GM12801 (cell line): ENCODE results near the gene CTSK.

Source experiments
- TF ChIP-seq, protein P1 (sequence below): IDR thresholded peaks from one replicate; pipeline ENCODE4 v1.5.1; 2011; ENCODE audit warnings: control low read depth; ENCODE audit not compliant: insufficient read length; ENCODE audit errors: extremely low read depth

Gene CTSK

DNA sequence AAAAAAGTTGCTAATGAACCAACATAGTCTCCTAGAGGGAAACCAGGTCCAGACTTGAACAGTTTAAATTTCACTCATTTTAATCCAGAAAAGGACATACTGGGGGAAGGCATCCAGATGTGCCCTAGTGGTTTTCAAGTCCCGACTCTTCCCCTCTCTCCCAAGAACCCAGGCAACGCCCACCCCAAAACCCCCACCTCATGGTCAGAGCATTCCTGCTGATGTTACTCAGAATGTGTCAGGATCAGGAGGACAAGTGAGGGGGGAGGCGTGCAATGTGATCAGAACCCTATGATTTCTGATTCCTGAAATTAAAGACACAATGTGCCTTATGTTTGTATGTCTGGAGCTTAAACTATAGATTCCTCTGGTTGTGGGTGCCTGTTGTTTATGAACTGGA is 1.6 kb upstream of the CTSK start:
- TF ChIP-seq, protein P1, sequence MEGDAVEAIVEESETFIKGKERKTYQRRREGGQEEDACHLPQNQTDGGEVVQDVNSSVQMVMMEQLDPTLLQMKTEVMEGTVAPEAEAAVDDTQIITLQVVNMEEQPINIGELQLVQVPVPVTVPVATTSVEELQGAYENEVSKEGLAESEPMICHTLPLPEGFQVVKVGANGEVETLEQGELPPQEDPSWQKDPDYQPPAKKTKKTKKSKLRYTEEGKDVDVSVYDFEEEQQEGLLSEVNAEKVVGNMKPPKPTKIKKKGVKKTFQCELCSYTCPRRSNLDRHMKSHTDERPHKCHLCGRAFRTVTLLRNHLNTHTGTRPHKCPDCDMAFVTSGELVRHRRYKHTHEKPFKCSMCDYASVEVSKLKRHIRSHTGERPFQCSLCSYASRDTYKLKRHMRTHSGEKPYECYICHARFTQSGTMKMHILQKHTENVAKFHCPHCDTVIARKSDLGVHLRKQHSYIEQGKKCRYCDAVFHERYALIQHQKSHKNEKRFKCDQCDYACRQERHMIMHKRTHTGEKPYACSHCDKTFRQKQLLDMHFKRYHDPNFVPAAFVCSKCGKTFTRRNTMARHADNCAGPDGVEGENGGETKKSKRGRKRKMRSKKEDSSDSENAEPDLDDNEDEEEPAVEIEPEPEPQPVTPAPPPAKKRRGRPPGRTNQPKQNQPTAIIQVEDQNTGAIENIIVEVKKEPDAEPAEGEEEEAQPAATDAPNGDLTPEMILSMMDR = no peak

DNA sequence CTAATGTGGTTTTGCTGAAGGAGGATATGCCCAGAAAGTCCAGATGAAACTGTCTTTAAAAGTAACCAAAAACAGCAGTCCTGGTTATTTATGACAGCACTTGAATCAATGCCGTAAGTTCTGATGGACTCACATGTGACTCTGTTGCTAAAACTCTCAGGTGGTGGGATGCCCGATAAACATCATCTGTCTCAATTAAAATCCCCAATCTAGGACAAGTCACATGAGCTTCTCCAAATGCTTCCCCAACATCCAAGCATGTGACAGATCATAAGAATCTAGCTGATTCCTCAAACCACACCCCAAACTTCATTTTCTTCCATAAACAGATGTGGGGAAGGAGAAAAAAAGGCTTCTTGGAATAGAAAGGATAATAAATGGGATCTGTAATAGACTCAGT is 786 bp upstream of the CTSK start:
- TF ChIP-seq, protein P1 = no peak

DNA sequence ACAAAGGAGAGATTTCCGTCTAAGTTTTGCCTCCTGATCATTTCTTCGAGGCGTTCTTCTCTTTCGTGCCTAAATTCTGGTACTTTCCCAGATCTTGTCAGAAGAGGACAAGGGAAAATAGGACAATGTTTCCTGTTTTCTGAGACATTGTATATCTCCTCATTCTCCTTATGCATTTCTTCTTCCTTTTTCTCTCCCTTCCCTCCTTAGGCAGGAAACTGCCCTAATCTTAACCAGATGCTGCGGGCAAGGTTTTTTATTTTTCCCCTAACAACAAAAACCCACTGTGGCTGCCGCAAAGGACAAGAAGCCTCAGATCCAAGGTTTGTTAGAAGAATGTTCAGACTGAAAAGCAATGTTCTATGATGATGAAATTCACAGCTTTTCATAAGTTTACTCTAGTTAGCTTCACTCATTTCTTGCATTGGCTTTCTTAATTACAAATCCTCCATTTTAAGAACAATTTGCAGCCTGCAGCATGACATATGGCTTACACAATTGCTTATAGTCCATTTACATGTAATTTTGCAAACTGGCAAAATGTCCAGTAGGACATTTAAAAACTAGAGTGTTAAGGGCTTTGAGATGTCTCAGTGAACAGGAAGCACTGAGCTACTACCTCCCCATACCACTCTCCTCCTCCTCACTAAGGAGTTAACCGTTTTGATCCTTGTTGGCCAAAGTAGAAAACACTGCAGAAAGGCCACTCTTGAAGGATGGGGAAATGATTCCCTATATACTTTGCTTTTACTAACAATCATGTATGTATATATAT is 624 bp downstream of the CTSK start:
- TF ChIP-seq, protein P1 = no peak

DNA sequence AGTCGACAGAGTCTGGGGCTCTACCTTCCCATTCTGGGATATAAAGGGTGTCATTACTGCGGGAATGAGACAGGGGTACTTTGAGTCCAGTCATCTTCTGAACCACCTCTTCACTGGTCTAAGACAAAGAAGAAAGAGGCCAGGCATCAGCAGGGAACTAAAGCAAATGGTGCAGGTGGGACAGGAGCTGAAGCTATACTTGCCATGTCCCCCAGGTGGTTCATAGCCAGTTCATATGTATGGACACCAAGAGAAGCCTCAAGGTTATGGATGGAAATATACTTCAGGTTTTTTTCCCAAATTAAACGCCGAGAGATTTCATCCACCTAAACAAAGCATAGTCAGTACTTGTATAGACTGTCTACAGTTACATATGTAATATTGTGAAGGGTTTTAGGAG is 2.2 kb downstream of the CTSK start:
- TF ChIP-seq, protein P1 = no peak

DNA sequence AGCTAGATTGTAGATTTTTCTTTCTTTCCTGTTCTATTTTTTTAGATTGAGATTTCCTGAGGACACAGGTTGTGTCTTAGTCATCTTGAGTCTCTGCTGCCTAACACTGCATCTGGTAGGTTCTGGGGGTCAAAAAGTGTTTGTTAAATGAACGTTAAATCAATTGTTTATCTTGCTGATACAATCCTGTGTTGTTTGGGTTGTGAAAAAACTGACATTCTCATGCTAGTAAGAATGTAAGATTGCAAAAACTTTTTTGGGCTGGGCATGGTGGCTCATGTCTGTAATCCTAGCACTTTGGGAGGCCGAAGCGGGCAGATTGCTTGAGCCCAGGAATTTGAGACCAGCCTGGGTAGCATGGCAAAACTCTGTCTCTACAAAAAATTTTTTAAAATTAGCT is 3.4 kb downstream of the CTSK start:
- TF ChIP-seq, protein P1 = no peak

DNA sequence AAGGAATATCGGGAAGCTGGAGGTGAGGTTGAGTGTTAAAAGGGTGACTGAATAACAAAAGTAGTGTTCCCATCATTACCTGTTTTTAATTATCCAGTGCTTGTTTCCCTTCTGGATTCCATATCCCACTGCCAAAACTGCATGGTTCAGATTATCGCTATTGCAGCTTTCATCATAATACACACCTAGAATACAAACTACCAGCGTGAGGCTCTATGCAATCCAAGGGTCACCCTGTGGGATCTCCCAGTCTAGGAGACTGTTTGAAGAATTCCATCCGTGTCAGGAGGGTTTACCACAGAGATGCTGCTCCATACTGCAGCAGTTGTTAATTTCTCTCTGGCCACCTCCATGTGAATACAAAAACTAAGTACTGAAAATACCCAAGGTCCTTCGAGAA is 9.0 kb downstream of the CTSK start:
- TF ChIP-seq, protein P1 = no peak

DNA sequence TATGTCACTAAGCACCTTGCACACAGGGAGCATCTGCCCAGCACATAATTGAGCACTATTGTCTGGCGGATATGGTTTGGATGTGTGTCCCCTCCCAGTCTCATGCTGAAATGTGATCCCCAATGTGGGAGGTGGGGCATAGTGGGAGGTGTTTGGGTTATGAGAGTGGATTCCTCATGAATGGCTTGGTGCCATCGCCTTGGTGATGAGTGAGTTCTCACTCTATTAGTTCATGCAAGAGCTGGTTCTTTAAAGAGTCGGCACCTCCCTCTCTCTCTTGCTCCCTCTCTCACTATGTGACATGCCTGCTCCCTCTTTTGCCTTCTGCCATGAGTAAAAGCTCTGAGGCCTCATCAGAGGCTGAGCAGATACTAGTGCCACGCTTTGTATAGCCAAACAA is 9.5 kb downstream of the CTSK start:
- TF ChIP-seq, protein P1 = no peak
